Activated CD8-positive, alpha-beta memory T cell treated with anti-CD3 and anti-CD28 coated beads for 36 hours (primary cell): ENCODE results near the gene AMOTL2. TPM values are rescaled to one million over a fixed set of nuclear protein-coding genes. Genes with fewer than 3 reads are reported as not detected.

Experiments
- CTCF ChIA-PET: fragments of 350-600 bp; sonication (Branson Sonifier 250); formaldehyde crosslinking; loops from one replicate; lab custom pipeline; 2021; ENCODE audit warnings: antibody characterized with exemption; lab: Charles Lee
- POLR2A ChIA-PET: fragments of 350-600 bp; sonication (Branson Sonifier 250); formaldehyde crosslinking; loops from one replicate; lab custom pipeline; 2021; ENCODE audit warnings: antibody characterized with exemption; lab: Charles Lee
- total RNA-seq, 2 experiments: library from RNA; stranded (reverse); gene quantifications; one replicate each; pipeline ENCODE4 v1.2.3, GENCODE V29; 2021

AMOTL2 gene
- total RNA-seq, 2 experiments from 2014 or later: not detected

GRCh38 chr3:134369231-134369741, 5.0 kb downstream of the AMOTL2 start:
- ChIA-PET CTCF (no interaction called here), POLR2A (no interaction called here)

- ChIA-PET CTCF (no interaction called here), POLR2A (interaction anchor here (0.6 kb wide), 1 partner anchor 60 kb away, joined by 3 read pairs; no protein-coding TSS in a partner anchor)
Observed at GRCh38 chr3:134368751-134369105, 5.5 kb downstream of the AMOTL2 start.

GRCh38 chr3:134367869-134368750, 6.1 kb downstream of the AMOTL2 start:
- ChIA-PET POLR2A (interaction anchor here (0.6 kb wide), 1 partner anchor 59 kb away, joined by 3 read pairs; no protein-coding TSS in a partner anchor), CTCF (no interaction called here)

- ChIA-PET POLR2A (no interaction called here), CTCF (no interaction called here)
Observed at GRCh38 chr3:134366928-134367811, 7.1 kb downstream of the AMOTL2 start.

- ChIA-PET CTCF (no interaction called here), POLR2A (no interaction called here)
Observed at GRCh38 chr3:134366221-134366927, 7.9 kb downstream of the AMOTL2 start.

- CTCF ChIA-PET: interaction anchor here (0.9 kb wide), 1 partner anchor 163 kb away, joined by 3 read pairs; no protein-coding TSS in a partner anchor
- POLR2A ChIA-PET: interaction anchor here (0.5 kb wide), 1 partner anchor 28 kb away, joined by 3 read pairs; no protein-coding TSS in a partner anchor
Observed at GRCh38 chr3:134365766-134366065, 8.5 kb downstream of the AMOTL2 start.

GRCh38 chr3:134364936-134365765, 9.1 kb downstream of the AMOTL2 start:
- POLR2A ChIA-PET: interaction anchor here (0.5 kb wide), 1 partner anchor 29 kb away, joined by 3 read pairs; no protein-coding TSS in a partner anchor
- CTCF ChIA-PET: interaction anchor here (0.9 to 2.0 kb wide), 4 partner anchors 9 to 162 kb away, joined by 3 to 6 read pairs (median 4); no protein-coding TSS in a partner anchor

- CTCF ChIA-PET: interaction anchor here (0.9 to 2.0 kb wide), 3 partner anchors 8 to 152 kb away, joined by 4 to 6 read pairs (median 4); no protein-coding TSS in a partner anchor
- POLR2A ChIA-PET: no interaction called here
Observed at GRCh38 chr3:134364061-134364935, 9.9 kb downstream of the AMOTL2 start.

- POLR2A ChIA-PET: no interaction called here
- CTCF ChIA-PET: interaction anchor here (0.9 to 2.0 kb wide), 2 partner anchors 15 to 151 kb away, joined by 3 to 6 read pairs; no protein-coding TSS in a partner anchor
Observed at GRCh38 chr3:134363381-134363755, 10.9 kb downstream of the AMOTL2 start.

- POLR2A ChIA-PET: no interaction called here
Observed at GRCh38 chr3:134362670-134363380, 11.4 kb downstream of the AMOTL2 start.

GRCh38 chr3:134362221-134362620, 12.0 kb downstream of the AMOTL2 start:
- CTCF ChIA-PET: no interaction called here

More at GRCh38 chr3:134362670-134363380, 11.4 kb downstream of the AMOTL2 start:
- CTCF ChIA-PET: interaction anchor here (0.9 to 2.0 kb wide), 2 partner anchors 15 to 150 kb away, joined by 3 to 6 read pairs; no protein-coding TSS in a partner anchor

GRCh38 chr3:134361162-134361835, 12.9 kb downstream of the AMOTL2 start:
- ChIA-PET POLR2A (interaction anchor here (0.6 kb wide), 1 partner anchor 47 kb away, joined by 4 read pairs; no protein-coding TSS in a partner anchor), CTCF (no interaction called here)

More at GRCh38 chr3:134362221-134362620, 12.0 kb downstream of the AMOTL2 start:
- POLR2A ChIA-PET: no interaction called here

GRCh38 chr3:134360046-134360445, 14.2 kb downstream of the AMOTL2 start:
- ChIA-PET POLR2A (no interaction called here), CTCF (no interaction called here)

- ChIA-PET CTCF (no interaction called here), POLR2A (no interaction called here)
Observed at GRCh38 chr3:134359121-134360010, 14.9 kb downstream of the AMOTL2 start.
